ENCODE data around the gene TUBB3. TPM values are rescaled to one million over a fixed set of nuclear protein-coding genes. Genes with fewer than 3 reads are reported as not detected.

TUBB3 gene
- total RNA-seq (2021; fragmentation: NEBNext Ultra II Directional; extraction: Animal tissue kit (Norgen Biotek cat#: 25700)) (275 and 292 TPM in 2 replicates), polyA plus RNA-seq (2011; rRNA removed) (393 and 420 TPM in 2 replicates), polyA minus RNA-seq (2011; rRNA and poly(A)+ RNA removed) (165 and 205 TPM in 2 replicates)
- 210 TPM for polyA plus RNA-seq (2011; cell fraction: cytosol; rRNA removed)
- polyA plus RNA-seq (2011; cell fraction: nucleus; rRNA removed), result 252 TPM
- polyA plus RNA-seq (2012, experiment 1 of 2), result 287 to 415 TPM (median 389 TPM) in 4 replicates
- polyA plus RNA-seq (2012, experiment 2 of 2), result 421 TPM
- 211 TPM for polyA plus RNA-seq (2013, experiment 1 of 2)
- polyA plus RNA-seq (2013, experiment 2 of 2), result 208 TPM
- 155 TPM for polyA minus RNA-seq (2011; cell fraction: cytosol; rRNA and poly(A)+ RNA removed)
- 91.3 TPM for polyA minus RNA-seq (2011; cell fraction: nucleus; rRNA and poly(A)+ RNA removed)
- long read RNA-seq, experiment 1, transcript TUBB3-201 (4 exons, 1,769 nt), result major isoform, 59 of 78 reads
- long read RNA-seq, experiment 1, partial matches to known transcripts, result 12 of 78 reads
- long read RNA-seq, experiment 1, other reads (novel, unspliced or antisense), result 4 of 78 reads
- long read RNA-seq, experiment 2, partial matches to known transcripts, result 0 of 7 reads
- long read RNA-seq, experiment 2, other reads (novel, unspliced or antisense), result 2 of 7 reads

DNA sequence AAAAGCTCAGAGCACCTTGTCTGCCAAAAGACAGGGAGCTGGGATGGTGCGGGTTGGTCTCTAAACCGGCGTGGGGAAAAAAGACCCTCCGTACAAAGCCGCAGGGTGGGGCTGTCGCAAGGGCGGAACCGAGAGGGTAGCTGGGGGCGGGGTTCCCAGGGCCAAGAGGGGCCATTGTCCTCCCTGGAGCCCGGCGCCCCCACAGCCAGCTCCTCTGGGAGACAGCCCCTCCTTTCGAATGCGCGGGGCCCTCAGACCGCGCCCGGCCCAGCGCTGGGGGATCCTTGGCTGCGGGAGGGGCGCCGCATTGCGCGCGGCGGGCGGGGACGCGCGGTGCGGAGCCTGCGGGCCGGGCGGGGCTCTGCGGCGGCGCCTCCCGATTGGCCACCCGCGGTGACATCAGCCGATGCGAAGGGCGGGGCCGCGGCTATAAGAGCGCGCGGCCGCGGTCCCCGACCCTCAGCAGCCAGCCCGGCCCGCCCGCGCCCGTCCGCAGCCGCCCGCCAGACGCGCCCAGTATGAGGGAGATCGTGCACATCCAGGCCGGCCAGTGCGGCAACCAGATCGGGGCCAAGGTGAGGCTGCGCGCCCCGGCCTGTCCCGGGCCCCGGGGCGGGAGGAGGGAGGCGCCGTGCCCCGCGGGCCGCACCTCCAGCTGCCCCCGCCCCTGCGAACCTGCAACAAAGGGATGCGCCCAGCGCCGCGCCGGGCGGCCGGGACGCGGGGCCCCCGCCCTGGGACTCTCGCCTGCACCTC, at the start of gene TUBB3:
Gene TUBB3, plus strand, starts transcription at position 459 of the 756 bp plus-strand sequence. Its CDS starts 60 bp downstream, at position 519.
- Histone ChIP-seq H2AFZ (ENCODE audit: low read length) (no peak within 1 kb of the TSS; the same call in 1 of the 2 replicates), H3K4me3 (ENCODE audit: extremely low read depth in 1 of 4, insufficient read depth in 2 of 4, low read depth in 3 of 4, low read length in 4 of 4) (peak within 1 kb of the TSS; percentile 65 to 95 (median 72)), H3K9me3 (ENCODE audit: insufficient read depth in 2 of 2, low read depth in 1 of 2, low read length in 1 of 2) (no peaks in the 10 kb centered on the region), H4K5ac (ENCODE audit: insufficient read length, low read depth, low read length) (peak within 1 kb of the TSS; percentile 82), H4K20me1 (replicated peaks in 1 of 2; ENCODE audit: control insufficient read depth in 1 of 2, insufficient read depth in 2 of 2, low read length in 2 of 2) (peaks cover 5 to 14% of the 10 kb centered on the region in 2 experiments), H2BK5ac (ENCODE audit: low read depth, low read length) (peak within 1 kb of the TSS; percentile 85; the same call in 1 of the 2 replicates), H3K79me2 (ENCODE audit: control insufficient read depth in 1 of 2, insufficient read depth in 2 of 2, low read length in 2 of 2) (peaks cover 0 to 5% of the 10 kb centered on the region in 2 experiments; a peak in 2 of 4 replicates), H3K79me1 (ENCODE audit: low read depth, low read length) (peaks cover 6% of the 10 kb centered on the region; the same call in 1 of the 2 replicates), H3K18ac (ENCODE audit: extremely low read depth, low read length) (peak within 1 kb of the TSS; percentile 97), H3K27ac (ENCODE audit: low read depth, low read length) (peak within 1 kb of the TSS; percentile 39; the same call in 1 of the 2 replicates), H2AK5ac (ENCODE audit: low read depth, low read length) (no peak within 1 kb of the TSS; the same call in 1 of the 2 replicates), H2BK12ac (ENCODE audit: low read depth, low read length) (0 out of 2 replicates have a peak within 1 kb of the TSS, but pooled peaks have one; percentile 60), H2BK20ac (ENCODE audit: low read length) (no peak within 1 kb of the TSS), H4K8ac (ENCODE audit: extremely low read depth, insufficient read depth, low read length) (peak within 1 kb of the TSS; percentile 87), H3K36me3 (ENCODE audit: control insufficient read depth in 2 of 4, insufficient read depth in 4 of 4, low read length in 3 of 4) (no peaks in the 10 kb centered on the region), H3K9ac (replicated peaks in 1 of 4; ENCODE audit: extremely low read depth in 1 of 4, low read depth in 3 of 4, low read length in 3 of 4) (peak within 1 kb of the TSS; percentile 35 to 73 (median 56); a peak in 6 of 7 replicates), H3K27me3 (replicated peaks in 1 of 4; ENCODE audit: control insufficient read depth in 3 of 4, extremely low read depth in 1 of 4, insufficient read depth in 3 of 4, low read length in 3 of 4) (peaks cover 0 to 19% (median 16%) of the 10 kb centered on the region in 4 experiments; a peak in 6 of 7 replicates), H2BK15ac (ENCODE audit: low read length) (peak within 1 kb of the TSS; percentile 95; the same call in 1 of the 2 replicates), H3K23me2 (ENCODE audit: low read depth, low read length) (peaks cover 26% of the 10 kb centered on the region), H3K23ac (ENCODE audit: insufficient read length) (no peak within 1 kb of the TSS), H2BK120ac (replicated peaks; ENCODE audit: low read depth, low read length) (no peak within 1 kb of the TSS), H3K4me1 (replicated peaks in 1 of 4; ENCODE audit: control insufficient read depth in 3 of 4, insufficient read depth in 4 of 4, low read length in 3 of 4) (peaks cover 0 to 32% (median 22%) of the 10 kb centered on the region in 4 experiments; a peak in 6 of 7 replicates), H4K91ac (replicated peaks; ENCODE audit: insufficient read length, low read length) (peak within 1 kb of the TSS; percentile 79), H3K56ac (replicated peaks; ENCODE audit: insufficient read length, low read depth, low read length) (peak within 1 kb of the TSS; percentile 77), H3K4me2 (ENCODE audit: insufficient read depth in 1 of 2, low read depth in 2 of 2, low read length in 2 of 2) (peak within 1 kb of the TSS; percentile 82 to 96), H3K14ac (ENCODE audit: insufficient read length) (no peak within 1 kb of the TSS), H3K4ac (replicated peaks; ENCODE audit: insufficient read length, low read depth, low read length) (peak within 1 kb of the TSS; percentile 84)
- CTCF ChIA-PET (ENCODE audit: partially characterized antibody), result interaction anchor here (0.9 to 8.7 kb wide), 5 partner anchors 13 to 225 kb away, joined by 3 to 70 read pairs (median 4); no protein-coding TSS in a partner anchor
- DNase-seq (ENCODE audit: low read depth in 1 of 2, low spot score in 2 of 2), result peak in 1 of 2 experiments; percentile 93
- FAIRE-seq, result no peak
- POLR2A ChIA-PET (ENCODE audit: partially characterized antibody), result interaction anchor here (0.5 to 6.5 kb wide), 40 partner anchors 8 to 237 kb away, joined by 3 to 71 read pairs (median 4); partner anchors contain the start of genes CDK10, DBNDD1, DEF8 and FANCA
- 1% methylated on average over 19 of the region's 88 CpGs; no CpG with 5 or more reads in 1 of the 2 experiments for WGBS, 2 experiments (ENCODE audit: extremely low coverage in 1 of 2, insufficient coverage in 1 of 2, insufficient read length in 1 of 2, insufficient replicate concordance in 2 of 2, low coverage in 1 of 2, low lambda C conversion rate in 2 of 2, missing lambda C conversion rate in 1 of 2)
- no peak for TF ChIP-seq SIX5 (IDR thresholded peaks at IDR 0.05; ENCODE audit: low read depth, low read length)
- TF ChIP-seq ASH2L (IDR thresholded peaks at IDR 0.05; ENCODE audit: low read length), result no peak
- TF ChIP-seq, protein P1, sequence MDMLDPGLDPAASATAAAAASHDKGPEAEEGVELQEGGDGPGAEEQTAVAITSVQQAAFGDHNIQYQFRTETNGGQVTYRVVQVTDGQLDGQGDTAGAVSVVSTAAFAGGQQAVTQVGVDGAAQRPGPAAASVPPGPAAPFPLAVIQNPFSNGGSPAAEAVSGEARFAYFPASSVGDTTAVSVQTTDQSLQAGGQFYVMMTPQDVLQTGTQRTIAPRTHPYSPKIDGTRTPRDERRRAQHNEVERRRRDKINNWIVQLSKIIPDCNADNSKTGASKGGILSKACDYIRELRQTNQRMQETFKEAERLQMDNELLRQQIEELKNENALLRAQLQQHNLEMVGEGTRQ (IDR thresholded peaks at IDR 0.05; ENCODE audit: low read length), result no peak
- no peak; the same call in 1 of the 2 replicates for TF ChIP-seq RBBP5 (IDR thresholded peaks at IDR 0.05; ENCODE audit: borderline replicate concordance, low read depth, low read length)
- TF ChIP-seq CBX8 (IDR thresholded peaks at IDR 0.05; ENCODE audit: borderline replicate concordance, low read depth, low read length), result no peak
- TF ChIP-seq POLR2A (IDR thresholded peaks at IDR 0.05; ENCODE audit: control extremely low read depth in 1 of 2, low read depth in 2 of 2, low read length in 2 of 2), result peak in 1 of 2 experiments; percentile 97; a peak in 2 of 3 replicates
- TF ChIP-seq CBX5 (IDR thresholded peaks at IDR 0.05; ENCODE audit: low read depth, low read length), result no peak
